K562 (cell line): ENCODE measurements around the gene YKT6. TPM values are rescaled to one million over a fixed set of nuclear protein-coding genes. Genes with fewer than 3 reads are reported as not detected.

ENCODE experiments used
- NELFE ChIP-seq: IDR thresholded peaks from 2 replicates; pipeline ENCODE4 v1.6.1; 2011; ENCODE audit warnings: mild to moderate bottlenecking; ENCODE audit not compliant: insufficient read depth, insufficient read length
- SIRT6 ChIP-seq: IDR thresholded peaks from one replicate; pipeline ENCODE4 v1.6.1; 2012; ENCODE audit warnings: low read depth, mild to moderate bottlenecking, control low read depth, inconsistent platforms, low read length, moderate library complexity
- TFE3 ChIP-seq: fragments of 450-650 bp; formaldehyde crosslinking; IDR thresholded peaks from 2 replicates; pipeline ENCODE4 v1.4.0; 2020; ENCODE audit warnings: mild to moderate bottlenecking, mixed read lengths
- polyA plus RNA-seq, 8 experiments: library from polyadenylated mRNA; depleted of rRNA in 4 of 8; stranded (reverse) in 5 of 8; unstranded in 3 of 8; fragments of >200 nt; fragmentation: Nextera tagmentation in 2 of 8; fragmentation: Illumina TruSeq in 1 of 8; extraction: Ambion mirVana in 2 of 8; extraction: Trizol in 1 of 8; gene quantifications; 2 replicates each; pipeline versions ENCODE4 v1.2.1 to v1.2.3, GENCODE V29; 2011 to 2014; ENCODE audit warnings: inconsistent platforms in 1 of 8, missing spikeins in 1 of 8
- total RNA-seq, 7 experiments: library from RNA; depleted of rRNA in 6 of 7; stranded (reverse); fragments of >200 nt in 6 of 7; fragmentation: Illumina TruSeq in 2 of 7; extraction: Trizol in 2 of 7; gene quantifications; 2 replicates each; pipeline versions ENCODE4 v1.2.1 to v1.2.3, GENCODE V29; 2011 to 2021; ENCODE audit warnings: low replicate concordance in 1 of 7
- TF ChIP-seq, protein P1 (sequence below): sonication (generic); formaldehyde crosslinking; IDR thresholded peaks from 2 replicates; pipeline ENCODE4 v1.8.0; 2022; ENCODE audit warnings: mild to moderate bottlenecking, missing genetic modification reagents
- TF ChIP-seq, protein P2 (sequence below): fragments of 250-450 bp; sonication (Bioruptor Pico); IDR thresholded peaks from 2 replicates; pipeline ENCODE4 v1.9.0; 2021; ENCODE audit warnings: mild to moderate bottlenecking

Gene YKT6
- total and polyA plus RNA-seq, 9 of the 15 experiments (the other 6 are each of a cell fraction or from before 2014, with no cell fraction given), result 1.6 to 90.6 (median 75.1) TPM

- TF ChIP-seq, protein P1, sequence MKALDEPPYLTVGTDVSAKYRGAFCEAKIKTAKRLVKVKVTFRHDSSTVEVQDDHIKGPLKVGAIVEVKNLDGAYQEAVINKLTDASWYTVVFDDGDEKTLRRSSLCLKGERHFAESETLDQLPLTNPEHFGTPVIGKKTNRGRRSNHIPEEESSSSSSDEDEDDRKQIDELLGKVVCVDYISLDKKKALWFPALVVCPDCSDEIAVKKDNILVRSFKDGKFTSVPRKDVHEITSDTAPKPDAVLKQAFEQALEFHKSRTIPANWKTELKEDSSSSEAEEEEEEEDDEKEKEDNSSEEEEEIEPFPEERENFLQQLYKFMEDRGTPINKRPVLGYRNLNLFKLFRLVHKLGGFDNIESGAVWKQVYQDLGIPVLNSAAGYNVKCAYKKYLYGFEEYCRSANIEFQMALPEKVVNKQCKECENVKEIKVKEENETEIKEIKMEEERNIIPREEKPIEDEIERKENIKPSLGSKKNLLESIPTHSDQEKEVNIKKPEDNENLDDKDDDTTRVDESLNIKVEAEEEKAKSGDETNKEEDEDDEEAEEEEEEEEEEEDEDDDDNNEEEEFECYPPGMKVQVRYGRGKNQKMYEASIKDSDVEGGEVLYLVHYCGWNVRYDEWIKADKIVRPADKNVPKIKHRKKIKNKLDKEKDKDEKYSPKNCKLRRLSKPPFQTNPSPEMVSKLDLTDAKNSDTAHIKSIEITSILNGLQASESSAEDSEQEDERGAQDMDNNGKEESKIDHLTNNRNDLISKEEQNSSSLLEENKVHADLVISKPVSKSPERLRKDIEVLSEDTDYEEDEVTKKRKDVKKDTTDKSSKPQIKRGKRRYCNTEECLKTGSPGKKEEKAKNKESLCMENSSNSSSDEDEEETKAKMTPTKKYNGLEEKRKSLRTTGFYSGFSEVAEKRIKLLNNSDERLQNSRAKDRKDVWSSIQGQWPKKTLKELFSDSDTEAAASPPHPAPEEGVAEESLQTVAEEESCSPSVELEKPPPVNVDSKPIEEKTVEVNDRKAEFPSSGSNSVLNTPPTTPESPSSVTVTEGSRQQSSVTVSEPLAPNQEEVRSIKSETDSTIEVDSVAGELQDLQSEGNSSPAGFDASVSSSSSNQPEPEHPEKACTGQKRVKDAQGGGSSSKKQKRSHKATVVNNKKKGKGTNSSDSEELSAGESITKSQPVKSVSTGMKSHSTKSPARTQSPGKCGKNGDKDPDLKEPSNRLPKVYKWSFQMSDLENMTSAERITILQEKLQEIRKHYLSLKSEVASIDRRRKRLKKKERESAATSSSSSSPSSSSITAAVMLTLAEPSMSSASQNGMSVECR (CRISPR knock-in tag), result no peak
- TF ChIP-seq TFE3 (CRISPR knock-in tag), result no peak
- TF ChIP-seq NELFE, result no peak
- TF ChIP-seq SIRT6, result no peak
- TF ChIP-seq, protein P2, sequence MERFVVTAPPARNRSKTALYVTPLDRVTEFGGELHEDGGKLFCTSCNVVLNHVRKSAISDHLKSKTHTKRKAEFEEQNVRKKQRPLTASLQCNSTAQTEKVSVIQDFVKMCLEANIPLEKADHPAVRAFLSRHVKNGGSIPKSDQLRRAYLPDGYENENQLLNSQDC (CRISPR knock-in tag), result no peak
Measured at GRCh38 chr7:44232396-44232795, 31.6 kb downstream of the YKT6 start (continued).
